Measurements from ENCODE around the gene RAB40C. TPM values are rescaled to one million over a fixed set of nuclear protein-coding genes. Genes with fewer than 3 reads are reported as not detected.

RAB40C gene
- total and polyA plus RNA-seq, 10 of the 15 experiments (the other 5 are each of a cell fraction or from before 2014, with no cell fraction given): 0.06 to 12.8 (median 4.6) TPM

GRCh38 chr16:647173-647902 is 57.5 kb downstream of the RAB40C start:
- RAD21 ChIA-PET (ENCODE audit: unreplicated experiment): interaction anchor here (1.8 to 3.4 kb wide), 2 partner anchors 11 to 13 kb away, joined by 7 to 13 read pairs; partner anchors contain the start of gene METTL26
- BruUV-seq (replicated peaks): no TSS peak
- POLR2A ChIA-PET: interaction anchor here (0.5 to 1.4 kb wide), 4 partner anchors 9 to 295 kb away, joined by 3 to 4 read pairs (median 4); partner anchors contain the start of genes AXIN1, METTL26 and STUB1
- H3K4me2 ChIP-seq (ENCODE audit: control insufficient read depth, insufficient read depth): peak overlapping the region; percentile 95; the same call in 1 of the 2 replicates
- H3K9ac ChIP-seq (ENCODE audit: control insufficient read depth, insufficient read depth, low read length): no peak overlapping the region
- intact Hi-C loops (cut with micrococcal nuclease; ENCODE audit: unreplicated experiment) (no loop called here), in situ Hi-C loops (cut with MboI) (no loop called here)
- no peak for TF ChIP-seq MAX (IDR thresholded peaks at IDR 0.05; ENCODE audit: low read depth, low read length)
- no peak for TF ChIP-seq CHD2 (IDR thresholded peaks at IDR 0.05; ENCODE audit: borderline replicate concordance, low read depth, low read length)
- no peaks in the 10 kb centered on the region for H4K20me1 ChIP-seq (ENCODE audit: control insufficient read depth, insufficient read depth)
- H3K9me3 ChIP-seq (replicated peaks; ENCODE audit: control insufficient read depth, insufficient read depth, low read length): no peaks in the 10 kb centered on the region
- no peak overlapping the region for H3K27ac ChIP-seq (ENCODE audit: control insufficient read depth, insufficient read depth)
- DNase-seq (ENCODE audit: low read depth, low spot score): no peak
- H3K4me3 ChIP-seq: peak overlapping the region; percentile 70
- ATAC-seq: no peak
- H3K27me3 ChIP-seq (replicated peaks in 1 of 2; ENCODE audit: control insufficient read depth in 2 of 2, insufficient read depth in 2 of 2, low read length in 1 of 2): no peaks in the 10 kb centered on the region
- H3K4me1 ChIP-seq (ENCODE audit: control insufficient read depth, insufficient read depth, low read length): peaks cover 9% of the 10 kb centered on the region
- SMC1A ChIA-PET (ENCODE audit: uncharacterized antibody, unreplicated experiment): no interaction called here
- no peak overlapping the region for H2AFZ ChIP-seq (ENCODE audit: control insufficient read depth, low read depth, low read length)
- no peaks in the 10 kb centered on the region; a peak in 2 of 4 replicates for H3K36me3 ChIP-seq (ENCODE audit: control insufficient read depth in 2 of 2, insufficient read depth in 2 of 2, low read length in 1 of 2)
- peaks cover 33% of the 10 kb centered on the region for H3K79me2 ChIP-seq (ENCODE audit: control insufficient read depth, insufficient read depth, low read length)
- CTCF ChIA-PET: interaction anchor here (0.8 to 3.1 kb wide), 5 partner anchors 9 to 48 kb away, joined by 3 to 11 read pairs (median 7); partner anchors contain the start of genes METTL26 and RHOT2
- WGBS (ENCODE audit: insufficient coverage, insufficient replicate concordance, low lambda C conversion rate, missing lambda C conversion rate): 64% methylated on average over 23 of the region's 25 CpGs
- FAIRE-seq: no peak

GRCh38 chr16:648071-648780 is 58.4 kb downstream of the RAB40C start:
- 1% methylated on average over 24 of the region's 24 CpGs for WGBS (ENCODE audit: insufficient coverage, insufficient replicate concordance, low lambda C conversion rate, missing lambda C conversion rate)
- peak; percentile 87 for FAIRE-seq
- ChIA-PET SMC1A (ENCODE audit: uncharacterized antibody, unreplicated experiment) (interaction anchor here (0.8 kb wide), 1 partner anchor 12 kb away, joined by 5 read pairs; the partner anchor contains the start of gene METTL26), POLR2A (interaction anchor here (1.1 to 1.4 kb wide), 2 partner anchors 12 to 32 kb away, joined by 4 read pairs; partner anchors contain the start of genes METTL26 and STUB1), CTCF (interaction anchor here (0.6 to 3.1 kb wide), 8 partner anchors 10 to 47 kb away, joined by 3 to 11 read pairs (median 4); partner anchors contain the start of genes JMJD8, METTL26 and RHOT2), RAD21 (ENCODE audit: unreplicated experiment) (interaction anchor here (1.8 to 3.4 kb wide), 2 partner anchors 12 kb away, joined by 7 to 13 read pairs; partner anchors contain the start of gene METTL26)
- intact Hi-C loops (cut with micrococcal nuclease; ENCODE audit: unreplicated experiment): no loop called here
- H4K20me1 ChIP-seq (ENCODE audit: control insufficient read depth, insufficient read depth): no peaks in the 10 kb centered on the region
- H3K4me1 ChIP-seq (ENCODE audit: control insufficient read depth, insufficient read depth, low read length): peaks cover 9% of the 10 kb centered on the region
- peak overlapping the region; percentile 70 for H3K4me3 ChIP-seq
- H3K27me3 ChIP-seq (replicated peaks in 1 of 2; ENCODE audit: control insufficient read depth in 2 of 2, insufficient read depth in 2 of 2, low read length in 1 of 2): no peaks in the 10 kb centered on the region
- peaks cover 24% of the 10 kb centered on the region for H3K79me2 ChIP-seq (ENCODE audit: control insufficient read depth, insufficient read depth, low read length)
- no TSS peak for BruUV-seq (replicated peaks)
- peak overlapping the region; percentile 92 for H3K9ac ChIP-seq (ENCODE audit: control insufficient read depth, insufficient read depth, low read length)
- no peaks in the 10 kb centered on the region for H3K9me3 ChIP-seq (replicated peaks; ENCODE audit: control insufficient read depth, insufficient read depth, low read length)
- in situ Hi-C loops (cut with MboI): no loop called here
- no peak overlapping the region; the same call in 1 of the 2 replicates for H2AFZ ChIP-seq (ENCODE audit: control insufficient read depth, low read depth, low read length)
- H3K27ac ChIP-seq (ENCODE audit: control insufficient read depth, insufficient read depth): peak overlapping the region; percentile 80
- ATAC-seq: peak; percentile 69
- H3K36me3 ChIP-seq (ENCODE audit: control insufficient read depth in 2 of 2, insufficient read depth in 2 of 2, low read length in 1 of 2): peaks cover 0 to 2% of the 10 kb centered on the region in 2 experiments; a peak in 2 of 4 replicates
- DNase-seq (ENCODE audit: low read depth, low spot score): no peak
- H3K4me2 ChIP-seq (ENCODE audit: control insufficient read depth, insufficient read depth): peak overlapping the region; percentile 95
- TF ChIP-seq RFX5 (IDR thresholded peaks at IDR 0.05; ENCODE audit: low read depth, low read length) (no peak), YY1 (IDR thresholded peaks at IDR 0.05; ENCODE audit: low read depth, low read length) (peak; percentile 90), HDAC6 (IDR thresholded peaks at IDR 0.05; ENCODE audit: unreplicated experiment) (no peak), PML (IDR thresholded peaks at IDR 0.05; ENCODE audit: low read length) (no peak), ATF3 (IDR thresholded peaks at IDR 0.05; ENCODE audit: borderline replicate concordance, extremely low read depth, low read depth, low read length) (no peak), RAD21 (IDR thresholded peaks at IDR 0.05; ENCODE audit: insufficient read depth, low read depth, low read length) (0 out of 2 replicates have a peak, but pooled peaks have one; percentile 28), TCF3 (IDR thresholded peaks at IDR 0.05; ENCODE audit: borderline replicate concordance, insufficient read depth, low read depth, low read length) (0 out of 2 replicates have a peak, but pooled peaks have one; percentile 35), RAD51 (IDR thresholded peaks at IDR 0.05) (no peak), FOS (IDR thresholded peaks at IDR 0.05; ENCODE audit: borderline replicate concordance, extremely low read depth, insufficient read length) (no peak)
